ENCODE measurements around the gene CCN2.

CCN2 gene

DNA sequence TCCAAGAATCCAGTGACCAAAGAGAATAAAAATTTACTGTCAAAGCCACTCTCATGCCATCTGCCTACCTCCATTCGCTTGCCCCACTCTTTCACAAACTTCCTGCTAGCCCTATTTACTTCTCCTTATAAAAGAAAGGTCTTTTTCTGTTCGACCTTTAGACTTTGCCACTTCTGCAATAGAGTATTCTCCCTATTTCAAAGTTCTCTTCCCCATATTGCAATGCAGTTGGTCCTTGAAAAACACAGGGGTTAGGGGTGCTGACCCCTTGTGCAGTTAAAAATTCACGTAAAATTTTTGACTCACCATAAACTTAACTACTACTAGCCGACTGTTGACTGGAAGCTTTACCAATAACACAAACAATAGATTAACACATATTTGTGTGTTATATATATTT, 15.0 kb downstream of the CCN2 start:
- Histone ChIP-seq H2AFZ (ENCODE audit: insufficient read depth, low read length, poor library complexity) (no peak overlapping the region), H2BK120ac (ENCODE audit: insufficient read depth, low read length, poor library complexity) (no peak overlapping the region), H3K27ac (ENCODE audit: low read depth, low read length) (no peak overlapping the region), H4K12ac (ENCODE audit: low read depth, low read length) (no peak overlapping the region), H2BK5ac (ENCODE audit: low read depth, low read length, poor library complexity) (no peak overlapping the region), H2AK5ac (ENCODE audit: low read length) (no peak overlapping the region), H3K79me2 (ENCODE audit: control insufficient read depth, insufficient read depth, low read length, poor library complexity) (no peaks in the 10 kb centered on the region), H3K4me3 (ENCODE audit: low read depth, low read length) (no peak overlapping the region), H3K36me3 (ENCODE audit: control insufficient read depth in 1 of 2, insufficient read depth in 2 of 2, low read length in 2 of 2) (no peaks in the 10 kb centered on the region), H3K9ac (ENCODE audit: low read length) (no peak overlapping the region), H3K4ac (ENCODE audit: low read depth, low read length) (no peak overlapping the region), H4K8ac (ENCODE audit: low read depth, low read length) (no peak overlapping the region), H3K18ac (ENCODE audit: low read length) (no peak overlapping the region), H3K4me2 (ENCODE audit: low read length) (no peak overlapping the region), H3K23ac (ENCODE audit: low read length) (no peak overlapping the region), H4K91ac (ENCODE audit: low read depth, low read length) (no peak overlapping the region), H3K79me1 (ENCODE audit: low read length) (no peaks in the 10 kb centered on the region), H3K4me1 (ENCODE audit: control insufficient read depth in 1 of 2, insufficient read depth in 2 of 2, low read length in 2 of 2) (no peaks in the 10 kb centered on the region), H3K27me3 (ENCODE audit: insufficient read depth, low read length) (no peaks in the 10 kb centered on the region), H3K9me3 (ENCODE audit: insufficient read depth, low read depth, low read length) (no peaks in the 10 kb centered on the region), H2BK12ac (ENCODE audit: low read length) (no peak overlapping the region), H3K14ac (ENCODE audit: low read length) (no peak overlapping the region)
- DNase-seq, result peak in 1 of 2 donors; percentile 26
- WGBS (ENCODE audit: extremely low coverage, insufficient coverage, insufficient read length), result no CpG with 5 or more reads among the region's 4 CpGs

GRCh38 chr6:131931063-131931750, 20.0 kb downstream of the CCN2 start:
- no peaks in the 10 kb centered on the region for H3K4me1 ChIP-seq (ENCODE audit: control insufficient read depth in 1 of 2, insufficient read depth in 2 of 2, low read length in 2 of 2)
- H2BK120ac ChIP-seq (ENCODE audit: insufficient read depth, low read length, poor library complexity), result no peak overlapping the region
- H2BK12ac ChIP-seq (ENCODE audit: low read length), result no peak overlapping the region
- no peak overlapping the region for H2AK5ac ChIP-seq (ENCODE audit: low read length)
- no peak overlapping the region for H3K23ac ChIP-seq (ENCODE audit: low read length)
- H3K14ac ChIP-seq (ENCODE audit: low read length), result no peak overlapping the region
- DNase-seq, result no peak
- no peak overlapping the region for H3K4me3 ChIP-seq (ENCODE audit: low read depth, low read length)
- WGBS (ENCODE audit: extremely low coverage, insufficient coverage, insufficient read length), result no CpG with 5 or more reads among the region's 2 CpGs
- no peak overlapping the region for H4K8ac ChIP-seq (ENCODE audit: low read depth, low read length)
- no peaks in the 10 kb centered on the region for H3K27me3 ChIP-seq (ENCODE audit: insufficient read depth, low read length)
- no peak overlapping the region for H3K18ac ChIP-seq (ENCODE audit: low read length)
- H2AFZ ChIP-seq (ENCODE audit: insufficient read depth, low read length, poor library complexity), result no peak overlapping the region
- no peak overlapping the region for H3K27ac ChIP-seq (ENCODE audit: low read depth, low read length)
- H3K4me2 ChIP-seq (ENCODE audit: low read length), result no peak overlapping the region
- H3K9ac ChIP-seq (ENCODE audit: low read length), result no peak overlapping the region
- H4K12ac ChIP-seq (ENCODE audit: low read depth, low read length), result no peak overlapping the region
- no peaks in the 10 kb centered on the region for H3K79me2 ChIP-seq (ENCODE audit: control insufficient read depth, insufficient read depth, low read length, poor library complexity)
- no peaks in the 10 kb centered on the region for H3K79me1 ChIP-seq (ENCODE audit: low read length)
- H4K91ac ChIP-seq (ENCODE audit: low read depth, low read length), result no peak overlapping the region
- H2BK5ac ChIP-seq (ENCODE audit: low read depth, low read length, poor library complexity), result no peak overlapping the region
- no peaks in the 10 kb centered on the region for H3K9me3 ChIP-seq (ENCODE audit: insufficient read depth, low read depth, low read length)
- no peak overlapping the region for H3K4ac ChIP-seq (ENCODE audit: low read depth, low read length)
- no peaks in the 10 kb centered on the region for H3K36me3 ChIP-seq (ENCODE audit: control insufficient read depth in 1 of 2, insufficient read depth in 2 of 2, low read length in 2 of 2)

DNA sequence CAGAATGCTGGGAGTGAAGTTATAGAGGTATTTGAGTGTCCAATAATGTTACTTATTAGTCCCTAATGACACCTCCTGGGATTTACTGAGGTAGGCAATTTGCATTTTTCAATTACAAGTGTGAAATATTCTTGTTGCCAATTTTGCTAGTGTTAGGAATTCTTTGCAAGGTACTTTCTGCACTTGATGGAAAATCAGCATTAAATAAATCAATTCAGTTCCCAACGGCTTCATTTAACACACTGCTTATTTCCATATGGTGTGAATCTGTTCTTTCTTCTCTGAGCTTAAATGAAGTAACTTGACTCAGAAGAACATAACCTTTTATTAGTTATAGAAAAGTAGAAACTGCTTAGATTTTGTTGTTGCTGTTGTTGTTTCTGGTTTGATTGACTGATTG, 21.2 kb downstream of the CCN2 start:
- Histone ChIP-seq H3K4ac (ENCODE audit: low read depth, low read length) (no peak overlapping the region), H3K18ac (ENCODE audit: low read length) (no peak overlapping the region), H3K9ac (ENCODE audit: low read length) (no peak overlapping the region), H3K14ac (ENCODE audit: low read length) (no peak overlapping the region), H3K27me3 (ENCODE audit: insufficient read depth, low read length) (no peaks in the 10 kb centered on the region), H4K8ac (ENCODE audit: low read depth, low read length) (no peak overlapping the region), H3K4me1 (ENCODE audit: control insufficient read depth in 1 of 2, insufficient read depth in 2 of 2, low read length in 2 of 2) (no peaks in the 10 kb centered on the region), H3K79me2 (ENCODE audit: control insufficient read depth, insufficient read depth, low read length, poor library complexity) (no peaks in the 10 kb centered on the region), H3K23ac (ENCODE audit: low read length) (no peak overlapping the region), H3K36me3 (ENCODE audit: control insufficient read depth in 1 of 2, insufficient read depth in 2 of 2, low read length in 2 of 2) (no peaks in the 10 kb centered on the region), H2BK12ac (ENCODE audit: low read length) (no peak overlapping the region), H3K4me3 (ENCODE audit: low read depth, low read length) (no peak overlapping the region), H4K91ac (ENCODE audit: low read depth, low read length) (no peak overlapping the region), H2BK5ac (ENCODE audit: low read depth, low read length, poor library complexity) (no peak overlapping the region), H3K27ac (ENCODE audit: low read depth, low read length) (no peak overlapping the region), H2AK5ac (ENCODE audit: low read length) (no peak overlapping the region), H2AFZ (ENCODE audit: insufficient read depth, low read length, poor library complexity) (no peak overlapping the region), H3K79me1 (ENCODE audit: low read length) (no peaks in the 10 kb centered on the region), H4K12ac (ENCODE audit: low read depth, low read length) (no peak overlapping the region), H2BK120ac (ENCODE audit: insufficient read depth, low read length, poor library complexity) (no peak overlapping the region), H3K4me2 (ENCODE audit: low read length) (no peak overlapping the region), H3K9me3 (ENCODE audit: insufficient read depth, low read depth, low read length) (no peaks in the 10 kb centered on the region)
- DNase-seq, result no peak
- WGBS (ENCODE audit: extremely low coverage, insufficient coverage, insufficient read length), result no CpG with 5 or more reads among the region's 1 CpG

DNA sequence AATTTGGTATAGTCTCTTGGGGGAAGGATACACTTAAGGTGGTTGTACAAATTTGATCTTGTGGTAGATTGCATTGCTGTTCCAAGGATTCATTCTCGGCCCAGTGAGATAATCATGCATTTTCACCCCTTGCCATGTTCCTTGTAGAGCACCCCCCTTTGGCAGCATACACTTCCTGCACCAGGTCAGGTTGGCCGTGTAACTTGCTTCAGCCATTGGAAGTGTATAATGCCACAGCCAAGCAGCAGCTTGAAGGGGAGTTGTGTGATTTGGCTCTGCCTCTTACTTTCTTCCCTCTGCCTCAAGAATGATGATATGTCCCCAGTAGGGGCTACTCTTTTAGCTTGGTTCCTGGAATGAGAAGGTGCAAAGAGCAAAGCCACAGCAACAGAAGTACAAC, 21.9 kb downstream of the CCN2 start:
- no peak overlapping the region for H3K14ac ChIP-seq (ENCODE audit: low read length)
- no peaks in the 10 kb centered on the region for H3K36me3 ChIP-seq (ENCODE audit: control insufficient read depth in 1 of 2, insufficient read depth in 2 of 2, low read length in 2 of 2)
- H4K91ac ChIP-seq (ENCODE audit: low read depth, low read length), result no peak overlapping the region
- no peak overlapping the region for H3K27ac ChIP-seq (ENCODE audit: low read depth, low read length)
- no peak overlapping the region for H3K9ac ChIP-seq (ENCODE audit: low read length)
- H4K12ac ChIP-seq (ENCODE audit: low read depth, low read length), result no peak overlapping the region
- H2BK12ac ChIP-seq (ENCODE audit: low read length), result no peak overlapping the region
- no peak overlapping the region for H3K18ac ChIP-seq (ENCODE audit: low read length)
- DNase-seq, result no peak
- no peak overlapping the region for H3K4me2 ChIP-seq (ENCODE audit: low read length)
- no peak overlapping the region for H2AK5ac ChIP-seq (ENCODE audit: low read length)
- no peak overlapping the region for H4K8ac ChIP-seq (ENCODE audit: low read depth, low read length)
- no peaks in the 10 kb centered on the region for H3K27me3 ChIP-seq (ENCODE audit: insufficient read depth, low read length)
- no peaks in the 10 kb centered on the region for H3K79me1 ChIP-seq (ENCODE audit: low read length)
- H2BK5ac ChIP-seq (ENCODE audit: low read depth, low read length, poor library complexity), result no peak overlapping the region
- no peak overlapping the region for H3K4me3 ChIP-seq (ENCODE audit: low read depth, low read length)
- H3K79me2 ChIP-seq (ENCODE audit: control insufficient read depth, insufficient read depth, low read length, poor library complexity), result no peaks in the 10 kb centered on the region
- H3K4me1 ChIP-seq (ENCODE audit: control insufficient read depth in 1 of 2, insufficient read depth in 2 of 2, low read length in 2 of 2), result no peaks in the 10 kb centered on the region
- H3K9me3 ChIP-seq (ENCODE audit: insufficient read depth, low read depth, low read length), result no peaks in the 10 kb centered on the region
- WGBS (ENCODE audit: extremely low coverage, insufficient coverage, insufficient read length), result no CpG with 5 or more reads among the region's 2 CpGs
- H2AFZ ChIP-seq (ENCODE audit: insufficient read depth, low read length, poor library complexity), result no peak overlapping the region
- H3K4ac ChIP-seq (ENCODE audit: low read depth, low read length), result no peak overlapping the region
- H3K23ac ChIP-seq (ENCODE audit: low read length), result no peak overlapping the region
- H2BK120ac ChIP-seq (ENCODE audit: insufficient read depth, low read length, poor library complexity), result no peak overlapping the region

Data from trophoblast cell (in vitro differentiated cells and primary cell).